ENCODE results near the gene NINL.
"Not testable (repeated sequence)": the region's sequence is repeated elsewhere in the genome, so short reads cannot be mapped to it uniquely, and the experiment has no call there.

The NINL gene

GRCh38 chr20:25584905-25585704, at the start of gene NINL:
Gene NINL (minus strand): TSS chr20:25585531. CDS start chr20:25526587, 58,944 bp downstream.
- H3K27ac ChIP-seq, result peak within 1 kb of the TSS; percentile 25

GRCh38 chr20:25632940-25633790, 47.8 kb upstream of the NINL start:
- in situ Hi-C loops (cut with HindIII; ENCODE audit: low pct_ligation_motif_present, low sequenced_read_pairs), result no loop called here
- TF ChIP-seq CTCF (IDR thresholded peaks at IDR 0.05; ENCODE audit: low read depth, low read length, missing control alignments), result no peak
- H3K4me3 ChIP-seq (ENCODE audit: low read depth, low read length), result no peak overlapping the region
- no peak overlapping the region for H3K27ac ChIP-seq
- no peak for DNase-seq
- H3K36me3 ChIP-seq (replicated peaks), result no peaks in the 10 kb centered on the region
- no peaks in the 10 kb centered on the region for H3K27me3 ChIP-seq (replicated peaks)

More at GRCh38 chr20:25584905-25585704, at the start of gene NINL:
- H3K36me3 ChIP-seq (replicated peaks), result no peaks in the 10 kb centered on the region
- no peaks in the 10 kb centered on the region for H3K27me3 ChIP-seq (replicated peaks)
- no peak for TF ChIP-seq CTCF (IDR thresholded peaks at IDR 0.05; ENCODE audit: low read depth, low read length, missing control alignments)
- in situ Hi-C loops (cut with HindIII; ENCODE audit: low pct_ligation_motif_present, low sequenced_read_pairs), result no loop called here
- H3K4me3 ChIP-seq (ENCODE audit: low read depth, low read length), result peak within 1 kb of the TSS; percentile 63
- DNase-seq, result no peak

GRCh38 chr20:25630615-25631014, 45.3 kb upstream of the NINL start:
- H3K36me3 ChIP-seq (replicated peaks); DNase-seq; in situ Hi-C loops (cut with HindIII; ENCODE audit: low pct_ligation_motif_present, low sequenced_read_pairs); H3K27me3 ChIP-seq (replicated peaks); H3K27ac ChIP-seq; H3K4me3 ChIP-seq (ENCODE audit: low read depth, low read length): not testable (repeated sequence)

- no peak for DNase-seq
- in situ Hi-C loops (cut with HindIII; ENCODE audit: low pct_ligation_motif_present, low sequenced_read_pairs), result no loop called here
- no peak for TF ChIP-seq CTCF (IDR thresholded peaks at IDR 0.05; ENCODE audit: low read depth, low read length, missing control alignments)
Observed at GRCh38 chr20:25629816-25630499, 44.6 kb upstream of the NINL start.

GRCh38 chr20:25626779-25627178, 41.4 kb upstream of the NINL start:
- H3K36me3 ChIP-seq (replicated peaks), result no peaks in the 10 kb centered on the region
- no peak overlapping the region for H3K27ac ChIP-seq
- no peak for DNase-seq
- H3K27me3 ChIP-seq (replicated peaks), result no peaks in the 10 kb centered on the region
- TF ChIP-seq CTCF (IDR thresholded peaks at IDR 0.05; ENCODE audit: low read depth, low read length, missing control alignments), result no peak
- in situ Hi-C loops (cut with HindIII; ENCODE audit: low pct_ligation_motif_present, low sequenced_read_pairs), result no loop called here
- no peak overlapping the region for H3K4me3 ChIP-seq (ENCODE audit: low read depth, low read length)

More at GRCh38 chr20:25629816-25630499, 44.6 kb upstream of the NINL start:
- Histone ChIP-seq H3K4me3 (ENCODE audit: low read depth, low read length) (no peak overlapping the region), H3K27ac (no peak overlapping the region), H3K27me3 (replicated peaks) (no peaks in the 10 kb centered on the region), H3K36me3 (replicated peaks) (no peaks in the 10 kb centered on the region)

Data from brain microvascular endothelial cell (primary cell).